SU-DHL-6 (cell line): Measurements from ENCODE around the gene PSEN2.
A peak's percentile ranks its signal among the peaks of the same experiment; 100 is the strongest.

Experiments used
- H2AFZ ChIP-seq: fragments of 200-600 bp; sonication (generic); 2 replicates; pipeline ENCODE4 v1.6.1; 2014; ENCODE audit warnings: low read depth, mild to moderate bottlenecking, moderate library complexity, mixed read lengths, antibody characterized with exemption, low read length; ENCODE audit not compliant: severe bottlenecking
- H3F3A ChIP-seq: fragments of 200-600 bp; shearing (Covaris generic); 2 replicates; pipeline ENCODE4 v1.6.0; 2016; ENCODE audit warnings: antibody characterized with exemption, mild to moderate bottlenecking; ENCODE audit not compliant: insufficient read depth
- H3K27ac ChIP-seq: fragments of 200-600 bp; sonication (generic); 2 replicates; pipeline ENCODE4 v1.5.1; 2016; ENCODE audit warnings: low read depth, mild to moderate bottlenecking, low read length, moderate library complexity, mixed read lengths
- H3K27me3 ChIP-seq: fragments of 200-600 bp; sonication (generic), shearing (Covaris generic); 2 replicates; pipeline ENCODE4 v1.6.0; 2014; ENCODE audit warnings: mild to moderate bottlenecking, low read length
- H3K36me3 ChIP-seq: fragments of 200-600 bp; sonication (generic); 2 replicates; pipeline ENCODE4 v1.6.1; 2014; ENCODE audit warnings: mild to moderate bottlenecking, low read length, mixed read lengths
- H3K4me2 ChIP-seq: fragments of 300-600, 200-600 bp; shearing (Covaris generic), sonication (generic); 2 replicates; pipeline ENCODE4 v1.6.0; 2014; ENCODE audit warnings: low read length, low read depth, mild to moderate bottlenecking; ENCODE audit not compliant: poor library complexity, severe bottlenecking
- H3K4me3 ChIP-seq: fragments of 200-600 bp; sonication (generic); 2 replicates; pipeline ENCODE4 v1.5.1; 2014; ENCODE audit warnings: antibody characterized with exemption, low read length, mild to moderate bottlenecking, mixed read lengths; ENCODE audit not compliant: insufficient read depth, poor library complexity, severe bottlenecking
- H3K79me2 ChIP-seq: fragments of 200-600 bp; sonication (generic); 2 replicates; pipeline ENCODE4 v1.6.1; 2014; ENCODE audit warnings: mild to moderate bottlenecking, low read length, moderate library complexity; ENCODE audit not compliant: insufficient read depth
- H3K9ac ChIP-seq: fragments of 200-600 bp; sonication (generic); 2 replicates; pipeline ENCODE4 v1.7.0; 2014; ENCODE audit warnings: mild to moderate bottlenecking, low read length
- H3K9me2 ChIP-seq: fragments of 200-600 bp; sonication (generic); replicated peaks from 2 replicates; pipeline ENCODE4 v1.6.1; 2014; ENCODE audit warnings: low read length; ENCODE audit not compliant: insufficient read depth
- H3K9me3 ChIP-seq: fragments of 200-600 bp; sonication (generic); 2 replicates; pipeline ENCODE4 v1.6.1; 2014; ENCODE audit warnings: low read length, mixed read lengths; ENCODE audit not compliant: insufficient read depth
- H4K20me1 ChIP-seq: fragments of 200-600 bp; sonication (generic); 2 replicates; pipeline ENCODE4 v1.6.1; 2014; ENCODE audit warnings: low read depth, mild to moderate bottlenecking, antibody characterized with exemption, low read length, moderate library complexity, mixed read lengths
- CTCF ChIP-seq: fragments of 200-600 bp; sonication (generic); IDR thresholded peaks from one replicate; pipeline ENCODE4 v1.5.1; 2017; ENCODE audit warnings: antibody characterized with exemption, mild to moderate bottlenecking, low read length, moderate library complexity; ENCODE audit not compliant: insufficient read depth, poor library complexity, severe bottlenecking
- EZH2phosphoT487 ChIP-seq: fragments of 200-600 bp; sonication (generic), shearing (Covaris generic); conservative IDR thresholded peaks from 2 replicates; pipeline ENCODE4 v1.6.1; 2018; ENCODE audit warnings: mild to moderate bottlenecking, antibody characterized with exemption, low read length, moderate library complexity, mixed read lengths

PSEN2 gene

GRCh38 chr1:226826479-226827261, 43.7 kb upstream of the PSEN2 start:
- H2AFZ ChIP-seq, result no peak overlapping the region
- H3K79me2 ChIP-seq, result no peaks in the 10 kb centered on the region
- H3K4me2 ChIP-seq, result no peak overlapping the region
- no peak overlapping the region for H3K27ac ChIP-seq
- H3F3A ChIP-seq, result no peaks in the 10 kb centered on the region
- H4K20me1 ChIP-seq, result no peaks in the 10 kb centered on the region
- H3K9ac ChIP-seq, result no peak overlapping the region
- no peak for TF ChIP-seq EZH2phosphoT487
- TF ChIP-seq CTCF, result no peak
- H3K27me3 ChIP-seq, result no peaks in the 10 kb centered on the region
- H3K9me2 ChIP-seq, result no peaks in the 10 kb centered on the region
- no peak overlapping the region for H3K4me3 ChIP-seq
- H3K9me3 ChIP-seq, result no peaks in the 10 kb centered on the region
- H3K36me3 ChIP-seq, result no peaks in the 10 kb centered on the region

- H3K79me2 ChIP-seq, result no peaks in the 10 kb centered on the region
- H3F3A ChIP-seq, result no peaks in the 10 kb centered on the region
- no peaks in the 10 kb centered on the region for H3K36me3 ChIP-seq
- peak overlapping the region; percentile 98 for H2AFZ ChIP-seq
- peak overlapping the region; percentile 38 for H3K9ac ChIP-seq
- H3K27ac ChIP-seq, result no peak overlapping the region
- no peak for TF ChIP-seq CTCF
- no peak for TF ChIP-seq EZH2phosphoT487
- H4K20me1 ChIP-seq, result no peaks in the 10 kb centered on the region
- no peaks in the 10 kb centered on the region for H3K9me2 ChIP-seq
- no peaks in the 10 kb centered on the region for H3K9me3 ChIP-seq
- peak overlapping the region; percentile 54 for H3K4me2 ChIP-seq
- no peaks in the 10 kb centered on the region for H3K27me3 ChIP-seq
- H3K4me3 ChIP-seq, result no peak overlapping the region
Observed at GRCh38 chr1:226827458-226827857, 43.0 kb upstream of the PSEN2 start.

- Histone ChIP-seq H3K4me2 (peak overlapping the region; percentile 54), H4K20me1 (no peaks in the 10 kb centered on the region), H3K79me2 (no peaks in the 10 kb centered on the region), H3K4me3 (no peak overlapping the region), H3K9me3 (no peaks in the 10 kb centered on the region), H3K27me3 (no peaks in the 10 kb centered on the region), H3K27ac (peak overlapping the region; percentile 28; the same call in 1 of the 2 replicates), H3K9me2 (no peaks in the 10 kb centered on the region), H3K36me3 (no peaks in the 10 kb centered on the region), H3K9ac (peak overlapping the region; percentile 38), H2AFZ (peak overlapping the region; percentile 98), H3F3A (no peaks in the 10 kb centered on the region)
- no peak for TF ChIP-seq EZH2phosphoT487
- peak; percentile 88 for TF ChIP-seq CTCF
Observed at GRCh38 chr1:226827968-226828513, 42.4 kb upstream of the PSEN2 start.
